ENCODE measurements around the gene PDLIM7.

The PDLIM7 gene

DNA sequence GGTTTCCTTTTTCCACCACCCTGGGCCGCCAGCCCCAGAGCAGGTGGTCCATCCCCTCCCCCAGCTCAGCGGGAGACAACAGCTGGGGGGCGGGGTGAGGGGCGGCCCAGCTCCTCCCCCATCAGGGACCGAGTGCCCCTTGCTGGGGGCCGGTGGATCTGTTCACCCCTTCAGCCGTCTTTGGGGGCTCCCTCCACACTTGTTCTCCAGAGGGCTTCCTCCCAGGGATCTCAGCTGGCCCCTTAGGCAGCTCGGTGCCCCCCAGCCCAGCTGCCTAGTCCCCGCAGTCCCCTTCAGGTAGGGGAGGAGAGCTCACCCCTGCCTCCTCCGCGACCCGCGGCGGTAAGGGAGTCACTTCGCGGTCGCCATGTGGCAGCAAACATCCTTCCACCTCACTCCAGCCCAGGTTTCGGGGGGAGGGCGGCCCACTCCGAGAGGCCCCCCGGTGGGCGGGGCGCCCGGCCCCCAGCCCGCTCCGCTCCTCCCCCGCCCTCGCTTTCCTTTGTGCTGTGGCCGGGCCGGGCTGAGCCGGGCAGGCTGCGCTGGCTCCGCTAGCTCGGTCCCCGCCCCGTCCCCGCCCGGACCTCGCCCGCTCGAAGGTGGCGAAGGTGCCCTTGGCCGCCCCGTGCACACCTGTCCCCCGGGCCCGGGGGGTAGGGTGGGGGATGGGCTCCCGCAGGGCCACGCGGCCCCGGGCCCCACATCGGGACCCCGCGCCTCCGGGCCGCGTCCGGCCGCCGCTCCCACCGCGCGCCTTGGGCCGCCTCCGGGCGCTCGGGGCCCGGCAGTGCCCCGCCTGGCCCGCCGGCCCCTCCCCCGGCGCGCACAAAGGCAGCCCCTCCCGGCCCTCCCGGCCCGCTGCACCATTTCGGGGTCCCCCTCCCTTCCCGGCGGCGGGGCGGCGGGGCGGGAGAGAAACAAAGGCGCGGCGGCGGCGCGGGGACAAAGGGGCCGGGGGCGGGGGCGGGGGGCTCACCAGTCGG, 24.7 kb downstream of the PDLIM7 start:
- DNase-seq, result peak; percentile 47

DNA sequence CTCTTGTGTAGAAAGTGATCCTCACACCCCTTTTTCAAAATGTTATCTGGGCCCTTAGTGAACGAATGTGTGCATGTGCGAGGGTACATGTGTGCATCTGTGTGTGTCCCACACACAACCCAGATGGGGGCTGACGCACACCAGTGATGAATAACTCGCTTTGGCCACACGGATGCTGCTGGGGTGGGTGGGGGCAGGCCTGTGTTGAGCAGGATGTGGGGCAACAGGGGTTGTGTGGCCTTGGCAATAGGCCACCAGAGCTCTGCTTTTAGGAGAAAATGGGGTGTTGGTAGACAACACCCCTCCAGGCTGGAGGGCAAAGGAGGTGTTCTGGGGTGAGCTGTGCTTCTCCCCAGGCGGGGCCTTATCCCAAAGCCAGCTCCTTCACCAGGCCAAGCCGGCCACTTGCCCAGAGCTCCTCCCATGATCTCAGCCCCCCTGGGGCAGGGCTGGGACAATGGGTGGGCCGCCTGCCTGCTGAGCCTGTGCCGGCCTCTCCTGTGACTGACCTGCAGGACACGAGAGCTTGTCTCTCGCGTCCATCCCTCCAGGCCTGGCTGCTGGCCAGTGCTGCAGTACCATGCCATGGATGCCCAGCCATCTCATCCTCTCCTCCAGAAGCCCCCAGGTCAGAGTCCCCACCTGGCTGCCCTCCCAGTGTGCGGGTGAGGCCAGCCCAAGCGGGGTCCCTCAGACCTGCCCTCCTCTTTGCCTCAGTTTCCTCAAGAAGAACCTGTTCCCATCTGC, 25.6 kb downstream of the PDLIM7 start:
- DNase-seq, result no peak

DNA sequence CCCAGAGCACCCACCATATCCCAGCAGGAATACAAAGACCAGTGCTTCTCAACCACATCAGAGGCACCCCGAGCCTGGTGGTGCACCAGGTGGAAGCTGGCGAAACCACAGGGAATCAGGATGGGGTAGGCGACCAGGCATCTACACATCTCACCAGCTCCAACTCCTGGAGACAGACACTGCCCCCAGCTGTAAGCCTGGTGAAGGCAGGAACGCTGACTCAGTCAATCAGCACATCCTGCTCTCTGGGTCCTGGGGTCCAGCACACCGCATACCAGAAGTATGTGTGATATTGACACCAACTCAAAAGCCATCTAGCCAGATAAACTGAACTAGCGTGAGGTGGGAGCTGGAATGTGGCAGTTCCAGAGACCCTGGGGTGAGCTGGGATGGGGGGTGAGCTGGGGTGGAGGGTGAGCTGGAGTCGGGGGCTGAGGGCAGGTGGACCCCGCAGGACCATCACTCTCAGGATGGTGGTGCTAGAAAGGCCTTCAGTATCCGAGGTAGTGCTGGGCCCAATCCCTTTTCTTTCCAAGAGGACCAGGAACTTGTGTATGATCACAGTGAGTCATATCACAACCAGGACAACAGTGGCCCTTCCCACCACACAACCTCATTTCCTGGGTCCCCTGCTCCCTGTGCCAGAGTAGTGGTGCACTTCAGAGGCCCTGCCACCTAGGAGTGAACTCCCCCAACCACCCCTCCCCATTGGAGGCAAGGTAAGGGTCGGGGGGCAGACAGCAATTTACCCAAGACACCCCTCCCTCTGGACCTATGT, 26.5 kb downstream of the PDLIM7 start:
- DNase-seq, result no peak

DNA sequence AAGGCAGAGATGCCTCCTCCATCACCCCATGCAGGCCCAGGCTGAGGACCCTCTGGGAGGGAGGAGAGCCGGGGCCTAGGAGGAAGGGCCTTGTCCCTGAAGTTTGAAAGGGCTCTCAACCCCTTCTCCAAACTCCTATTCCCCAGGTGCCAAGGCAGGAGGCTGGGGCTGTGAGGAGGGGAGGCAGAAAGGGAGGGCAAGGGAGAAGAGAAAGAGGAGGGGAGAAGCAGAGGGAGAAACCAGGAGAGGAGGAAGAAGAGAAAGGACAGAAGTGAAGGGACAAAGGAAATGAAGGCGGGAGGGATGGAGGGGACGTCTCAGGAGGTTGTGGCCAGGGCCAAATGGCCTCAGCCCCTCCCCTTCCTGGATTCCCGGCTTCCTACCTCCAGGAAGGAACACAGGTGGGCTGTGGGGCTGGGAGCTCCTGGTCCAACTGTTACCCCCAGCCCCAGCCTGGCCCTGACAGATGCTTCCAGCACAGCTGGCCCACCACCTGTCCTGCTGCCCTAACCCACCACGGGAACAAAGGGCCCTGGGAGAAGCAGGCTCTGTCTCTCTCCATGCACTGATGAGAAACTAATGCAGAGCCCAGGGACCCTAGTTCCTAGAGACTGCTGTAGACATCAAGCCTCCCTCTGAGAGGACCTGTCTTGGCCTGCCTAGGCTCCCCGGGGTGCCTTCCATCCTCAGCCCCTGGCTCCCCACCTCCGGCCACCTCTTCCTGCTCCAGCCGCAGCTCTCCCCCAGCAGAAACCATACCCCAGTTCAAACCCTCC, 27.5 kb downstream of the PDLIM7 start:
- no peak for DNase-seq

DNA sequence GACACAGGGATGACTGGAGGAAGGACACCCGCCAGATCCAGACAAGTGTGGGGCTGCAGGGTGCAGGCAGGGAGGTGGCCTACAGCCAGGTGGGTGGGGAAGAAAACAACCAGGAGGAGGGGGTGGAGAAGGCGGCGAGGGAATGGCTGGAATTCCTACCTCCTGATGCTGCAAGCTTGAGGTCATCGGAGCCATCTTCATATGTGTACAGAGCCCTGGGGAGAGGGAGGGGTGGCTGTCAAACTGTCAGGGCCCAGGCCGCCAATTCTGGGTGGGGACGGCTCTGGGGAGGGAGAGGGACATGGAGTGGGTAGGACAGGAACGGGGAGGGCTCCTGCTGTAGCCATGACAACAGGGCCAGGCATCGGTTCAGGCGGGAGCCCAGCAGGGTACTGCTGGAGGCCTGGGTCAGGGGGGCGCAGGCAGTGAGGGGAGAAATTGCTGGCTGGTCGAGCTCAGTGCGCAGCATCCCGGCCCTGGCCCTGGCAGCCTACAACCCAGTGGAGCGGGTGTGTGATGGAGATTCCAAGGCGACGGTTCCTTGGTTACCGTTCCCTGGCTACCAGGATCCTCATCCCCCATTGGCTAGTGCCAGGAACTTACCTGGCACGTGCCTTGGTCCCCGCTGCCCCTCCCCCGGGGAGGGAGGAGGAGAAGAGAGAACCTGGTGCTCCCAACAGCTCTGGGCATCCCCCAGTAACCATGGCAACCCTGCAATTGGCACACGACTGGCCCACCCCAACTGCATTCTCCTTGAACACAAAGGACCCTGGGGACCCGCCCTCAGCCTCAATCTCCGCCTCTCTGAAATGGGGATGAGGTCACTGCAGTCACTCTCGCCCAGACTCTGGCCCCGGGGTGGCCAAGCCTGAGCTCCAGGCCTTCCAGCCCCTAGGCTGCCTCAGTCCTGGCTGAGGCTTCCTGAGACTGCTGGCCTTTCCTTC, 28.4 kb downstream of the PDLIM7 start:
- DNase-seq, result no peak

DNA sequence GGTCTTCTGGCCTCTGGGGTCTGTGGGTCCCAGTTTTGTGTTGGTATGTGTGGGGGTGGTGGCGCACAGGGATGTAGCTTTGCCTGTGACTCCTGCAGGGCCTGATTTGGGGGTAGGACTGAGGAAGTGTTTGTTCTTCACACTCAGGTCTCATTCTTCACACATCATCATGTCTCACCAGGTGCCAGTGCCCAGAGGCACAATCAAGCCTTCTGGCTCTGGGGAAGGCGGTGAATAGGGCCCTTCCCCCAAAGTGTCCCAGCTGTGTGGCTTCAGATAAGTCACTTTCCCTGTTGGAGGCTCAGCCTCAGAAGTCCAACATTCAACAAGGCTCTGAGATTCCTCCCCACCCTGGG, 29.1 kb downstream of the PDLIM7 start:
- DNase-seq, result no peak

DNA sequence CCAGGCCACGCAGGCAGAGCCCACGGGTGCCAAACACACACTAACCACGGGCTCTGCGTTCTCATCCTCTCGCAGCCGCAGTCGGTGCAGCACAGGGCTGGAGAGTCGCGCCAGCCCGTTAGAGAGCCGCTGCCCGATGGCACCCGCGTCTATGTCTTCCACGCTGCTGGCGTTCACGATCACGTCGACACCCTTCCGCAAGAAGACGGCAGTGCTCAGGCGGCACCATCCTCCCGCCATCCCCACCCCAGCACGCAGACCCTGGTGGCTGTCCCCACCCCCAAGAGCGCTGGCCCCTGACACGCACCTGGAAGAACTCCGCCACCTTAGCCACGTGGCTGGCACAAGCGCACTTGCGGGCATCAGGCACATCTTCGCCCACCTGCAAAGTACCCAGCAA, 30.0 kb downstream of the PDLIM7 start:
- DNase-seq, result no peak

DNA sequence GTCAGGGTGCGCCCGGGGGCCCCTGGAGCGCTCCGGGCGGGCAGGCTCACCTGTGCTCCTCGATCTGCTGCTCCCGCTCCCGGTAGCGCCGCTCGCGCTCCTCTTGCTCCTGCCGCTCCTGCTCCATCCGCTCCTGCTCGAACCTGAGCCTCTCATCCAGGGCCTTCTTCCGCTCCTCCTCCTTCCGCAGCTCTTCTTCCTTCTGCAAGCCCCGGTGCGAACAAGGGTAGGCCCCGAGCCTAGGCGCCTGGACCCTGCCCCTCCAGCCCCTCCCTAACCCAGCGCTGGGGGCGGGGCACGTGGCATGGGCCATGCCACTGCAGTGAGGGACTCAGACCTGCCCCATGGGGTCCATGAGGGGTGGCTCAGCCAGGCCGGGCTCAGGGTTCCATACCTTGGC, 30.5 kb downstream of the PDLIM7 start:
- DNase-seq, result no peak

DNA sequence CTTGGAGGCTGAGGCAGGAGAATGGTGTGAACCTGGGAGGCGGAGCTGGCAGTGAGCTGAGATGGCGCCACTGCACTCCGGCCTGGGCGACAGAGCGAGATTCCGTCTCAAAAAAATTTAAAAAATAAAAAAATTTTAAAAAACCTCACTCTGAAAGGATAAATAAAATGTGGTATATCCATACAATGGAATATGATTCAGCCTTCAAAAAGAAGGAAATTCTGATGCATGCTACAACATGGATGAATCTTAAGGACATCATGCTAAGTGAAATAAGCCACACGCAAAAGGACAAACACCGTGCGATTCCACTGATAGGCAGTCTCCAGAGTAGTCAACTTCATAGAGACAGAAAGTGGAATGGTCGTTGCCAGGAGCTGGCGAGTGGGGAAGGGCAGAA, 32.4 kb downstream of the PDLIM7 start:
- DNase-seq, result no peak

DNA sequence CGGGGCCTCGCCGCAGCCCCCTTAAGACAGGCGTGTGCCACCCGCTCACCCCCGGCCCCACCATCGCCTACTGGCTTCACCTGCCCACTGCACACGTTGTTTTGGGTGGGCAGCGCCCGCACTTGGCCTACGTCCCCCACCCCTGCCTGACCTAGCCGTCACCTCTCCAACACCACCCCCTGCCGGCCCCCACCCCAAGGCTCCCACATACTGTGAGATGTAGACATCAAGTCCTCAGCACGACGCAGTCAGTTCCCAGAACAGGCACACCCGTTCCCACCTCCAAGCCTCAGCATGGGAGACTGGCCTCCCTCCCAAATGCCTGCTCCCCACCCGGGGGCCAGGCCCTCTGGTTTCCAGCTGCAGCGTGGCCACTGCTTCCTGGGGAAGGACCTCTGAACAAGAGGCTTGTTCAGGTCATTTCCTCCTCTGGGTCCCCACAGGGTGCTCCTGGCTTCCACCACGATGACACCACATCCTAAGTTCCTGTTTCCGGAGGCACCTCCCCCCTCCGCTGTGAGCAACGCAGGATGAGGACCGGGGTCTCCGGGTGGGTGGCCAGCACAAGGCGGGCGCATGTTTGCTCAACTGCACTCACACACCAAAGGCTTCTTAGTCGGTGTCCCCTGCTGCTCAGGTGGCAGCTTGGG, 35.3 kb downstream of the PDLIM7 start:
- DNase-seq, result peak; percentile 52

DNA sequence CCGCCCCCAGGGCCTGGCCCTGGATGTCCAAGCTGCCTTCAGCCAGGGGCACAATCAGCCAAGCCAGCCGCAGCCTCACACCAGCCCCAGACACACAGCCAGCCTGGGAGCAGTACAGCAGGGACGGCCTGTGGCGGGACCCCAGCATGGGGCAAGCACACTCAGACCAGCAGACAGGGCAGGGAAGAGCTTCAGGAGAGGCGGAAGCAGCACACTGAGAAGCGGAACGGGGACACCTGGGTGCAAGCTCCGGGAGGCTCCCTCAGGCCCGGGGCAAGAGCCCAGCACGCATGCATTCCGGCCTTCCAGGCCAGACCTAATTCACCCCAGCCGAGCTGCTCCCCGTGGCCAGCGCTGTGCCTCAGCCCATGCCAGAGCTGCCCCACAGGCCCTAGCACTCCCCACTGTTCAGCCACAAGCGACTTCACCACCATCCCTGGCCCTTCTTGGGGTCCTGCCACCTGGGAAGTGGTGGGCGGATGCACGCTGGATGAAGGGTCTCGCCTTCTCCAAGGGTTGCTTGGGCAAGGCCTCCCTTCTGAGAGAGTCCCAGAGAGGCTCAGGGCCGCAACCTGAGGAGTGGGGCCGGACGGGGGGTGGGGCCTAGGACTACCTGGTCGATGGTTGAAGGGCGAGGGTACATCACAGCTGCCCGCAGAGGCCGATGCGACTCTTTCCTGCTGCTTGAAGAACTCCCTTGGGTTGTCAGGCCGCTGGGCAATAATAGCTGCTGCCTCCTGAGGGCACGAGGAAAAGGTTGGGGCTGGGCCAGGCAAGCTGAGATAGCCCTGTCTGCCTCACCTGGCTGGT, 37.4 kb downstream of the PDLIM7 start:
- DNase-seq, result no peak

DNA sequence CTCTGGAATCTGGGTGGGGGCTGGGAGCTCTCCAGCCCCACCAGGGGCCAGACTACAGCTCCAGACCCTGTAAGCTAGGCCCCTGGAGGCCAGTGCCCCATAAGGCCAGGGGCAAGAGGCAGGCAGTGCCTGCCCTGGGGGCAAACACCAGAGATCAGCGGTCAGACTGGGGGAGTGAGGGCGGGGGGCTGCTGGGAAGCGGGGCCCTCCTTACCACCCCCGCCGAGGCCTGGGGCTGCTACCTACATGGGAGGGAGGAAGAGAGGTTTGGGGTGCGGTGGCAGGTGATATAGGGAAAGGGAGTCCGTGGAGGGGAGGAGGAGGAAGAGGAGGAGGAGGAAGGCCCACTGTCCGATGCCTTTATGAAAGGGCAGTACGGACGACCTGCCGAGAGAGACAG, 38.0 kb downstream of the PDLIM7 start:
- no peak for DNase-seq

DNA sequence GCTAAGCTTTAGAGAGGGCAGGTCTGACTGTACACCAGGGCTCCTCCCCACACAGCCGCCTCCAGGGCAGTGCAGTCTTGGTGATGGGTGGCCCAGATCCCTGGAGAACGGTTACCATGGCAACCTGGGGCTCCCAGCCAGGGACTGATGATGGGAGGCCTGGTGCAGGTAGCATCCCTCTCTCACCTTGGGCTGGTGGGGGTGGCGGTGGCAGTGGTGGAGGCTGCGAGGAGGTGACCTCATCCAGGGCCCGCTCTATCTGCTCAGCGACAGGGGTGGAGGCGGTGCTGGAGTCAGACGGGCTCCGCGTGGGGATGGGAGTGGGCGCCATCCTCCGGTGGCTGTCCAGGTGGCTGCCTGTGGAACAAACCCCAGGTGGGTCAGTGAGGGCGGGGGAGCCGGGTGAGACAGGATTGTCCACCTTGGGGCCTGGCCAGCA, 38.5 kb downstream of the PDLIM7 start:
- DNase-seq, result no peak

DNA sequence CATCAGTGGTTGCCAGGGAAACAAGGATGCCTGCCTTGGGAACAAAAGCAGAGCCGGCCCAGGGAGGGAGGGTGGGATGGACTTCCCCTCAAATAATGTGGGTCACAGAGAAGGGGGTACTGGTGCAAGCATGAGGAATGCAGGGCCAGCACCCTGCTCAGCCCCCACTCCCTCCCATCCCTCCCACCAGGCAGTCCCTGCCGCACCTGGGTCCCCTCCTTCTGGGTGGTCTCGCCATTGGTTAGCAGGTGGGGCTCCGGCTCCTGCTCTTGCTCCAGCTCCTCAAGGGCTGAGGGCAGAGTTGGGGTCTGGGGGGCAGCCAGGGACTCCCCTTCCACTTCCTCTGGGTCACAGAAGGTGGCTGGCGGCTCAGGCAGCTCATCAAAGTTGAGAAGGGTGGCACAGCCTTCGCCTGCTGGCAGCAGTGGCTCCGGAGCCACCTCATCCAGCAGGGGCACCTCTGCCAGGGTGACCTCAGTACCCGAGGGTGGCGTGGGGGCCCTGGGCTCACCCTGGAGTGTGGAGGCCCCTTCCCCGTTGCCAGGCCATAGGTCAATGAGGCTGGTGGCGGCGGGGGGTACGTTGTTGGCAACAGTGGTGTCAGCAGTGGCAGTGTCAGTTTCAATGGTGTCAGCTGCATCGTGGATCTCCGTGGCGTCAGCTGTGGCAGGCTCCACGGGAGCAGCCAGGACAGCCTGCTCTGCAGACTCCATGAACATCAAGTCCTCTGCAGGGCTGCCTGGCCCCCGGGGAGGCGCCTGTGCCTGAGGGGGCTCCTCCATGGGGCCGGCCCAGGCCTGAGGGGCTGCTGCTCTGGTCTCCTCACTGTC, 39.3 kb downstream of the PDLIM7 start:
- no peak for DNase-seq

DNA sequence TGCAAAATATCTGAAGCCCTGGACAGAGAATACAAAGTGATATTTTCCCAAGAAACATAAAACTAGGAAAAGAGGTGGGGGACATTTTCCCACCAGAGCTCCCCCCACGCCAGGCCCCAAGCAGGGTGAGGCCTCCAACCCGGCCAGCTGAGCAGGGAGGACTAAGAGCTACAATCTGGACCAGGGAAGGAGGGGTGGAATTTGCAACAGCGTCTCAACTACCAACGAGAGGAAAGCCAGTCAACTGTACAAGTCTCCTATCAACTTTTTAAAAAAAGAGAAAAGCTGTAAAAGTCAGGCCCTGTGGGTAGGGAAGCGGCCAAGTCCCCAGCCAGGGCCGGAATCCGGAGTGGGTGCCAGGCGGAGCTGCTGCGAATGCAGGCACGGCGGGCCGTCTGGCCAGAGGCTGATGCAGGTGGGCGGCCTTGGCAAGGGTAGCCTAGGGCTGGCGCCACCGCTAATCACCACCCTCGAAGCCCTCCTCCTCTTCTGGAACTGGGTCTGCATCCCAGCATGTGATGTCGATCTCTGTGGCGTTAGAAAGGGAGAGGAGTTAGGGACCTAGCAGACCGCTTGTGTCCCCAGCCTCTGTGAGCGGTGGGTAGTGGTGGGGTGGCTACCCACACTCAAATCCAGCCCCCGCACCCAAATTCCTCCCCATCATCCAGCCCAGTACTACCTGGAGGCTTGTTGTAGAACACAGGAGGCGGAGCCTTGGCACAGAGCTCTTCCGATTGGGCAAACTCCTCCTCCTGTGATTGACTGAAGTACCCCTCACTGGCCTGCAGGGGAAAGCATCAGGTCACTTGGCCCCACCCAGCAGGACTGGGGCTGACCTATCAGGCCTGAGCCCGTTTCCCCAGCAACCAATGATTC, 40.2 kb downstream of the PDLIM7 start:
- peak; percentile 98 for DNase-seq

DNA sequence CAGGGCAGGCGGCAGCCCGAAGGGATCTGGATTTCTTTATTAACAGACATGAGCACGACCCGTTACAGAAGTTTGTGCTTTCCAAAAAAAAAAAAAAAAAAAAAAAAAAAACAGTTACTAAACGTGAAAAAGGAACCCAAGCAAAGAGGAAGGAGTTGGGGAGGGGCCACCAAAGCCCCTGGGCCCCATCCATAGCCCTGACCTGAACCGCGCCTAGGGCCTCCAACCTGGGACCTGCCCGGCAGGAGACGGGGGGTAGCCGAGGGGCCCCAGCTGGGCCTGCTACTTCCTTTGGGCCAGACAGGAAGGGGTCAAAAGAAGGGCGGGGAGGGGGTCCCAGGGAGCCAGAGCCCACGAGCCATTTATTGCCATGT, 40.8 kb downstream of the PDLIM7 start:
- no peak for DNase-seq

DNA sequence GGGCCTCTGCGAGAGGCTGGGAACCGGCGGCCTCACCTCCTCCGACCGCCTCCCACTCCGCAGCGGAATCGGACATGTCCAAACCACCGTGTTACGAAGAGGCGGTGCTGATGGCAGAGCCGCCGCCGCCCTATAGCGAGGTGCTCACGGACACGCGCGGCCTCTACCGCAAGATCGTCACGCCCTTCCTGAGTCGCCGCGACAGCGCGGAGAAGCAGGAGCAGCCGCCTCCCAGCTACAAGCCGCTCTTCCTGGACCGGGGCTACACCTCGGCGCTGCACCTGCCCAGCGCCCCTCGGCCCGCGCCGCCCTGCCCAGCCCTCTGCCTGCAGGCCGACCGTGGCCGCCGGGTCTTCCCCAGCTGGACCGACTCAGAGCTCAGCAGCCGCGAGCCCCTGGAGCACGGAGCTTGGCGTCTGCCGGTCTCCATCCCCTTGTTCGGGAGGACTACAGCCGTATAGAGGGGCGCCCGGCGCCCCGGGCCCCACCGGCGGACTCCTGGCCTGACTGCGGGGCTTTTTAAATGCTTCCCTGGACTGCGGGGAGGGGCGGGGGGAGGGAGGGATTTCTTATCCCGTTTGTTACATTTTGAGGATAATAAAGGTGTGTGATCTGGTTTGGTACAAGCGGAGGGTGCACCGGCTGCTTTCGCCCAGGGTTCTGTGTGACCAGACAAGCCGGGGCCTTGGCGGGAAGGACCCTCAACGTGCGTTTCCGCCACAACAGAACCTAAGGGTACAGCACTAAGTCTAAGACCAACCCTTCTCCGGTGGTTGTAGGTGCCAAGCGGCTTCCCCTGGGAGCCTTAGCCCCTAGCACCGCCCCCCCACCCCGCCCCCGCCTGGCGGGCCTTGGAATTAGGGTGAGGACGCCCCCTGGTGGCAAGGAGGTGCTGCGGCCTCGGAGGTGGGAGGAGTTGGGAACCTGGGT, 41.5 kb downstream of the PDLIM7 start:
- peak; percentile 94 for DNase-seq
